K562 (cell line): ENCODE results near the gene PSD2. TPM values are rescaled to one million over a fixed set of nuclear protein-coding genes. Genes with fewer than 3 reads are reported as not detected.

Experiments
- ATAC-seq: fragments of 200-7000 bp; cut with Tn5 transposase; 3 replicates; pipeline ENCODE4 v1.9.1; 2020; ENCODE audit warnings: moderate library complexity
- BruUV-seq: library from RNA; stranded (reverse); fragments of 400-500 nt; replicated peaks from 2 replicates; lab custom pipeline; 2021; lab: Mats Ljungman, UMichigan
- CTCF ChIA-PET: fragments of 300-600 bp; formaldehyde crosslinking; extraction: SDS; loops from one replicate; lab custom pipeline; 2021; ENCODE audit warnings: low intra/inter-chr PET ratio; lab: Yijun Ruan, JAX
- POLR2A ChIA-PET: fragments of 300-600, 350-650 bp; sonication (Branson Sonifier 250); formaldehyde crosslinking; extraction: SDS; loops from one replicate; lab custom pipeline; 2021; ENCODE audit warnings: antibody characterized with exemption, inconsistent platforms; lab: Yijun Ruan, JAX
- DNase-seq, 4 experiments: peaks; one replicate each; pipeline versions ENCODE4 v3.0.0 to v3.0.0-alpha.2; 2011 to 2018; ENCODE audit warnings: low spot score in 3 of 4, mixed read lengths in 3 of 4; ENCODE audit errors: extremely low read depth in 1 of 4
- FAIRE-seq: peaks from 2 replicates; lab custom pipeline; 2011; peaks lifted over from hg19 to GRCh38; lab: Jason Lieb, UNC
- H2AFZ ChIP-seq: 2 replicates; pipeline ENCODE4 v1.6.0; 2011; ENCODE audit warnings: low read depth, low read length, control low read depth, inconsistent platforms
- H3K27ac ChIP-seq: fragments of 200-600 bp; 3 replicates; pipeline ENCODE4 v1.8.0; 2011; ENCODE audit warnings: low read depth, mild to moderate bottlenecking, control low read depth, inconsistent platforms, low read length, moderate library complexity, mixed read lengths; ENCODE audit errors: extremely low read depth
- H3K27me3 ChIP-seq, 2 experiments: fragments of 300-600 bp in 1 of 2; 2 replicates in 1 of 2; 3 replicates in 1 of 2; pipeline versions ENCODE4 v1.6.0 to v1.8.0; 2011; ENCODE audit warnings: inconsistent platforms in 2 of 2, low read length in 2 of 2, mild to moderate bottlenecking in 1 of 2, mixed read lengths in 1 of 2, moderate library complexity in 1 of 2; ENCODE audit not compliant: control insufficient read depth in 2 of 2, insufficient read depth in 2 of 2
- H3K36me3 ChIP-seq: fragments of 300-600 bp; 3 replicates; pipeline ENCODE4 v1.8.0; 2011; ENCODE audit warnings: mild to moderate bottlenecking, low read length, inconsistent platforms; ENCODE audit not compliant: control insufficient read depth, insufficient read depth
- H3K4me1 ChIP-seq, 2 experiments: fragments of 200-600 bp in 1 of 2; replicated peaks in 1 of 2; 2 replicates in 1 of 2; 3 replicates in 1 of 2; pipeline versions ENCODE4 v1.5.1 to v1.8.0; 2011; ENCODE audit warnings: inconsistent platforms in 2 of 2, low read length in 2 of 2, mild to moderate bottlenecking in 1 of 2, mixed read lengths in 1 of 2, moderate library complexity in 1 of 2; ENCODE audit not compliant: control insufficient read depth in 2 of 2, insufficient read depth in 2 of 2
- H3K4me2 ChIP-seq: 2 replicates; pipeline ENCODE4 v1.6.1; 2011; ENCODE audit warnings: low read length, control low read depth, inconsistent platforms, mixed read lengths; ENCODE audit not compliant: insufficient read depth
- H3K4me3 ChIP-seq: fragments of 200-600 bp; sonication (generic), shearing (Covaris generic); 2 replicates; pipeline ENCODE4 v1.5.1; 2016; ENCODE audit warnings: control low read depth, inconsistent platforms
- H3K79me2 ChIP-seq: fragments of 200-600 bp; 3 replicates; pipeline ENCODE4 v1.8.0; 2011; ENCODE audit warnings: low read length, inconsistent platforms; ENCODE audit not compliant: control insufficient read depth, insufficient read depth
- H3K9ac ChIP-seq, 2 experiments: 2 replicates each; pipeline versions ENCODE4 v1.6.0 to v1.6.1; 2011; ENCODE audit warnings: low read depth in 2 of 2, low read length in 2 of 2, control low read depth in 1 of 2, inconsistent platforms in 1 of 2, mild to moderate bottlenecking in 1 of 2, mixed read lengths in 1 of 2; ENCODE audit not compliant: insufficient read depth in 1 of 2
- H3K9me1 ChIP-seq: one replicate; pipeline ENCODE4 v1.6.0; 2011; ENCODE audit warnings: inconsistent platforms, mild to moderate bottlenecking, low read length, moderate library complexity; ENCODE audit not compliant: control insufficient read depth, insufficient read depth
- H3K9me3 ChIP-seq: replicated peaks from 2 replicates; pipeline ENCODE4 v1.5.1; 2011; ENCODE audit warnings: low read depth, low read length, inconsistent platforms; ENCODE audit not compliant: control insufficient read depth, insufficient read depth
- H4K20me1 ChIP-seq: replicated peaks from 2 replicates; pipeline ENCODE4 v1.6.1; 2011; ENCODE audit warnings: low read length, inconsistent platforms, mixed read lengths; ENCODE audit not compliant: control insufficient read depth, insufficient read depth
- BCLAF1 ChIP-seq, 2 experiments: fragments of 450-650 bp in 1 of 2; IDR thresholded peaks; 2 replicates each; pipeline ENCODE4 v1.6.1; 2011 to 2017; ENCODE audit warnings: low read depth in 2 of 2, antibody characterized with exemption in 1 of 2, borderline replicate concordance in 1 of 2, low read length in 1 of 2, mild to moderate bottlenecking in 1 of 2, mixed read lengths in 1 of 2; ENCODE audit not compliant: control insufficient read depth in 1 of 2
- PTBP1 ChIP-seq: fragments of 200-400 bp; formaldehyde crosslinking; IDR thresholded peaks from 2 replicates; pipeline ENCODE4 v1.6.1; 2017; ENCODE audit warnings: low read depth, low read length
- ZBTB40 ChIP-seq, 2 experiments: fragments of 450-650 bp in 1 of 2; sonication (generic) in 1 of 2; formaldehyde crosslinking in 1 of 2; IDR thresholded peaks; 2 replicates each; pipeline versions ENCODE4 v1.7.1 to v1.9.0; 2016 to 2022; ENCODE audit warnings: inconsistent platforms in 1 of 2, mild to moderate bottlenecking in 1 of 2, missing genetic modification reagents in 1 of 2
- ZNF134 ChIP-seq: fragments of 250-450 bp; sonication (Bioruptor Pico); conservative IDR thresholded peaks from 2 replicates; pipeline ENCODE4 v1.4.0; 2020
- in situ Hi-C: fragments of 300-500 bp; cut with MboI; formaldehyde crosslinking; loops from 4 replicates; pipeline ENCODE4 v1.15.0; 2018; ENCODE audit warnings: inconsistent platforms, mixed read lengths
- intact Hi-C: fragments of 100-400 bp; cut with micrococcal nuclease; formaldehyde crosslinking; loops from 2 replicates; pipeline ENCODE4 v1.14.2; 2022
- polyA plus RNA-seq, 8 experiments: library from polyadenylated mRNA; depleted of rRNA in 4 of 8; stranded (reverse) in 5 of 8; unstranded in 3 of 8; fragments of >200 nt; fragmentation: Nextera tagmentation in 2 of 8; fragmentation: Illumina TruSeq in 1 of 8; extraction: Ambion mirVana in 2 of 8; extraction: Trizol in 1 of 8; gene quantifications; 2 replicates each; pipeline versions ENCODE4 v1.2.1 to v1.2.3, GENCODE V29; 2011 to 2014; ENCODE audit warnings: inconsistent platforms in 1 of 8, missing spikeins in 1 of 8
- total RNA-seq, 7 experiments: library from RNA; depleted of rRNA in 6 of 7; stranded (reverse); fragments of >200 nt in 6 of 7; fragmentation: Illumina TruSeq in 2 of 7; extraction: Trizol in 2 of 7; gene quantifications; 2 replicates each; pipeline versions ENCODE4 v1.2.1 to v1.2.3, GENCODE V29; 2011 to 2021; ENCODE audit warnings: low replicate concordance in 1 of 7

Gene PSD2
- total and polyA plus RNA-seq, 9 of the 15 experiments (the other 6 are each of a cell fraction or from before 2014, with no cell fraction given): 0.01 to 0.09 (median 0.04) TPM; not detected in 4

GRCh38 chr5:139798883-139799282 lies 3.3 kb downstream of the PSD2 start (continued):
- TF ChIP-seq PTBP1: no peak

- no peak for FAIRE-seq
- Histone ChIP-seq H3K9me3 (no peaks in the 10 kb centered on the region), H4K20me1 (peaks cover 11% of the 10 kb centered on the region; the same call in 1 of the 2 replicates), H2AFZ (no peak overlapping the region), H3K27me3 (peaks cover 25 to 69% of the 10 kb centered on the region in 2 experiments; a peak in 4 of 5 replicates), H3K9me1 (peaks cover 6% of the 10 kb centered on the region), H3K36me3 (no peaks in the 10 kb centered on the region), H3K27ac (no peak overlapping the region), H3K9ac (no peak overlapping the region), H3K4me2 (no peak overlapping the region), H3K79me2 (no peaks in the 10 kb centered on the region), H3K4me3 (no peak overlapping the region), H3K4me1 (peaks cover 0 to 16% of the 10 kb centered on the region in 2 experiments; a peak in 2 of 5 replicates)
- no peak for ATAC-seq
- intact Hi-C loops: no loop called here
- ChIA-PET POLR2A (interaction anchor here (0.6 to 1.4 kb wide), 3 partner anchors 9 to 569 kb away, joined by 3 to 5 read pairs (median 3); no protein-coding TSS in a partner anchor), CTCF (no interaction called here)
- in situ Hi-C loops: no loop called here
- no TSS peak for BruUV-seq
- no peak for DNase-seq
- TF ChIP-seq ZBTB40 (IDR thresholded peaks at IDR 0.05): no peak
- no peak for TF ChIP-seq ZBTB40 (CRISPR knock-in tag; IDR thresholded peaks at IDR 0.05)
- TF ChIP-seq ZNF134 (CRISPR knock-in tag): no peak
- no peak for TF ChIP-seq BCLAF1 (IDR thresholded peaks at IDR 0.05; ENCODE audit: borderline replicate concordance in 1 of 2, control insufficient read depth in 1 of 2, low read depth in 2 of 2, low read length in 1 of 2)
Measured at GRCh38 chr5:139799359-139799758, 3.8 kb downstream of the PSD2 start.
